ENCODE measurements around the gene NTRK3. TPM values are rescaled to one million over a fixed set of nuclear protein-coding genes. Genes with fewer than 3 reads are reported as not detected.
"Not testable (repeated sequence)": the region's sequence is repeated elsewhere in the genome, so short reads cannot be mapped to it uniquely, and the experiment has no call there.

Gene NTRK3
- total RNA-seq, 1 experiment from 2014 or later: 1.3 TPM

DNA sequence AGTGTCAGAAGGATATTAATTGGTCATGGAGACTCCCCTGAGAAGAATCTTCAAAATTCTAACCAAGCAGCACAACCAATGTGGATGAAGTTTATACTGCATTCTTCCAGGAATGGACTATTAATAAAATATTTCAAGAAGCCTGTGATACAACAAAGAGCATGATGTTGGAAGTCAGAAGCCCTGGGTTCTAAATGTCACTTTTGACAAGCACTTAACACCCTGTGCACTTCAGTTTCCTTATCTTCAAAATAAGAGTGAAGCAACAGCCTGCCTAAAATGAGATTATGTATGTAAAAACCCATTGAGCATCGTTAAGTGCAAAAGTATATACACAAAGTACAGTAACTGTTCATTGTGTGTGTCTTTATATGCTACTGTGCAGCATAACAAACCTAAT lies 369.4 kb downstream of the NTRK3 start:
- DNase-seq (ENCODE audit: low read depth): no peak

DNA sequence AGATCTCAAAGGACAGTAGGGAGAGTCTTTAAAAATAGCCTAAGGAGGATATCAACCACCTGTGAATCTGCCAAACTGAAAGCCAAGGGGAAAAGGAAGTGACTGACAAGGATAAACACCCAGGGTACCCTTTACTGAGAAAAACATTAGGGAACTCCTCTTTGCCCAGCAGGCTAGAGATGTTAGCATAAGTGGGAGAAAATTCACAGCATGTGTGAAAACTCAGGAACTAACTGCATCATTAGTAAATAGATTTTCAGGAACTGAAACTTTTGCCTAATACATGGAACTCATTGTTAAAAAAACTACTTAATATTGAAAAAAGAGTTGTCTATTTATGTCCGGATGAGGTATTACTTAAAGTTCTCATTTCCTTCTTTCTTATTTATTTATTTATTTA lies 375.5 kb downstream of the NTRK3 start:
- no peak for DNase-seq (ENCODE audit: low read depth)

DNA sequence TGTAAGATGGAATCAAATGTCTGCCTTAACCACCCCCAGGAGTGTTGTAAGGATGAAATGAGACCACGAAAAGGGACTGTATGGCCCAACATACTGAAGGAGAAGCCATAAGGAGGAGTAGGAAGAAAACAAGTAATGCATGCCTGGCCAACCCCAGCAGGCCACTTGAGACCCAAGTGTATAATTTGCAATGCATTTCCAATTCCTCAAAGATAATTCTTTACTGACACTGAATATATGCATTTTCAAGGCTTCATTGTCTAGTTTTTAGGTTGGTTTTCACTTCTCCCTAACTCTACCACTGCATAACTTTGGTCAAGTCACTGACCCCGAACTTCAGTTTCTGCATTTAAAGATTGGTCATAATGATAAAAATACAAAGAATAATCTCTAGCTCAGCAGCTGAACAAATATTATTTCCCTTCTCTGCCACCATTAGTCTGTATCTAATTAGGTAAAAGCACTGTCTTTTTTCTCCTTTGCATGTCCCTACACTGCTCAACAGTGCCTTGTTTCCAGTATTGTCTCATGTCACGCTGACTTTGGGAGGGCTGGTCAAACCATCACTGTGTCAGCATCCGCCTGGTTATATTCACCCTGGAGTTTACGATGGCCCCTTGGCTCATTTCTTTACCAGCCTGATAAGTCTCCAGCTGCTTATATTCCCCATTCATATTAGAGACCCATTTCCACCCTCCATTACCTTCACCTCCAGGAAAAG lies 378.6 kb downstream of the NTRK3 start:
- no peak for DNase-seq (ENCODE audit: low read depth)

DNA sequence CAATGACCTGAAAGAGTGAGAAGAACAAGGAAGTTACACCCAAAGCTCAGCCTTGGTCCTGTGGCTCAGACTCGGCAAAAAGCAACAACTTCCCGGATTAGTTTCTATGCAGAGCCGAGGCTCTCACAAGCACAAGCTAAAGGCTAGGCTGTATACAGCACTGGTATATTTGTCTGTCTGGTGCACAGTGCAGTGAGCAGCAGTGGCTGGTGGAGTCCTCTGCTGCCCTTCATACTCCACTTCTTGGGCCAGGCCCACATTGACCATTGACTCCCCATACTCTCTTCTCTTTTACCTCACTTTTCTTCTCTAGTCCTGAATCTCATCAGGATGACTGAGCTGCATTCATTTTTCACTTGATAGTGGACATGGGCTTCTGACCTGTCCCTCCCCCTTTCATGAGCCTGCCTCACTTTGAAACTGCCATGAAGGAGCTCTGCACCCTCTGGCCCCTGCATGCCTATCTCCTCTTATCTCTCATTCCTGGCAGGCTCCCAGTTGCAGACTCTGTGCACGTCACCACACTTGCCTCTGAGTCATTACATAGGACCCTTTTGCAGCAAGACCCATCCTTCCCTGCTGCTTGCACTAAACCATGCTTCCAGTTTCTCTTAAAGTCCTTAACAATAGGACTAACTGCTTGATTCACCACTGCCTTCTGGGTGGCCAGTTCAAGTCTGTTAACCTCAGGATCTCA lies 379.3 kb downstream of the NTRK3 start:
- DNase-seq (ENCODE audit: low read depth): peak; percentile 93

DNA sequence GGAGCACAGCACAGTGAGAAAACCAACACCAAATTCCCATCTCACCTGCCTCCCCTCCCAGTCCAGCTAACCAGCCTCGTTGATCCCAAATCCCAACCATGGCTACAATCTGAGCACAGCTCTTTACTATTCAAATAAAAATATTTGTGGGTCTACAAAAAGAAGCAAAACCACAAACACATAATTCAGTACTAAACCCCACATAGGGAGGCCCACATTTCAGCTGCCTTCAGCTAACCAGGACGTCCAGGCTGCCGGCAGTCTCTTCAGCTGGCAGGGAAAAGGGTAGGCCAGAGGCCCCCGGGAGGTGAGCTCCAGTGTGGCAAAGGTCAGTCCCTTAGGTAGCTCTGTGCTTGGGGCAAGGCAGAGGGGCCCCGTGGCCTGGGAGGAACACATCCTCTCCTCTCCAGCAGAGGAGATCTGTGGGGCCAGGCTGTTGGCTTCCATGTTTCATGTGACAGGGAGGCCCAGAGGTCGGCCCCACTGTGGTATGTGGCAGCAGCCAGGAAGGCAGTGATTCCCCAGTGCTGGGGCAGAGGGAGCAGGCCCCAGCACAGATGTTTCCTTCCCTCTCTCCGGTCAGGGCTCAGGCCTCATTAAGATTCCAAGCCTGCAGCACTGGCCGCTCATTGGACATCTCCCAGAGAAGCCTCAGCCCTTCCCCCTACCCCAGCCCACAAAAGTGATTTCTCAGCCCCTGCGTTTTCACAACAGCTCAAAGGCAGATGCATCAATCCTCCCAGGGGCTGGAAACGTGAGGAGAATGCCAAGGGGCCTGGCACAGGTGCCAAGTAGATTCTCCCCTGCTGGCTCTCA lies 381.4 kb downstream of the NTRK3 start:
- DNase-seq (ENCODE audit: low read depth): peak; percentile 88

DNA sequence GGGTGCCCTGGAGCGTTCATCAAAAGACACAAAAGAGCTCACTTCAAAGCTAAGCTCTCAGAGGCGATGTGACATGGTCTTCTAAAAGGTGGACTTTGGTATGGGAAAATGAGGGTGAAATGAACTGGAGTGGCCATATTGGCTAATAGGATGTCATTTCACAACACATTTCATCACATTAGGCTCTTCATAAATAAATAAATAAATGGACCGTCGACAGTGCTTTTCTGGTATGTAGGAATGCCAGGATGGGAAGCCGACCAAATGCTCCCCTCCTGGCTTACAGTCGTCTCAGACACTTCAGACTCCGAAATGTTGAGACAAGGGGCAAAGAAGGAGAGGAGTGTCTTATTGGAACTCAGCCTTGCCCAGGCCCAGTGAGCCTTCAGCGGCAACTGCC lies 383.0 kb downstream of the NTRK3 start:
- DNase-seq (ENCODE audit: low read depth): no peak

DNA sequence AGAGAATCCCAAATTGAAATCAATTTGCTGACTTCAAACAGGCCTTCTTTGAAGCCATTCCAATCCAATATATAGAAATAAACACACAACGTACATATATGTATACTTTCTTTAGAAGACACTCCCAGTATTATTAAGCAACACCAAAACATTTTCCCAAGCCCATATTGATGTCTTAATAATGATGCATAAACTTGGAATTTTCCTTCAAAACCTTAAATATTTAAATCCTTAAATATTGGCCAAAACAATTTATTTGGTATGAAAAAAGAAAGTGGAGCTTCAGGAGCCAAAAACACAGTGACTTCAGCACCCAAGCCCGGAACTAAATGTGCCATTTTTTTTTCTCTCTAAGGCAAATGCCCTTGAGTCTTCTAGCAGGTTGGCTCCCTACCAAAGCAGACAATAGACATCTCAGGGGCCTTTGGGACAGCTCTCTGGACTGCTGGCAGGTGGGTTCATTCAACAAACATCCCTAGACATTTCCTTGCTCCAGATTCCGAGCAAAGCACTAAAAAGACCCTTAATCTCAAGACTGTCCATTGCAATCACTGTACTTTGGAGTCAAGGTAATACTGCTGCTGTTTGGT lies 384.7 kb downstream of the NTRK3 start:
- DNase-seq (ENCODE audit: low read depth): no peak

DNA sequence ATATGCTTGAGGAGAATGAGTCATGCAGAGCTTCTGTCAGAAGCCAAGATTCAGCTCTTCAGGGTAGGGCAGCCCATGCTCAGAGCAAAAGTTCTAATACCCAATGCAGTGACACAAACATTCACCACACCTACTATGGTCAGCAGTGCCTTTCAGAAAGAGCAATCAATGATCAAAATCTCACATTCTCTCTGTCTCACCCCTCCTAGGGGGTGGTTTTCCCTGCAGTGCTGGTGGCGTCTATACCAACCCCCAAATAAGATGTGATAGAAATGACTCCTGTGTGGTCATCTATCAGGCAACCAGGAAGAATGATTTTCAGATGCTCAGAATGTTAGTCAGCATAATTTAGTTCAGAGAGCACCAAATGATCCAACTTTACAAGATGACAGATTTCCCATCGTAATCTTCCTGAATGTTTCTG lies 385.3 kb downstream of the NTRK3 start:
- peak; percentile 42 for DNase-seq (ENCODE audit: low read depth)

DNA sequence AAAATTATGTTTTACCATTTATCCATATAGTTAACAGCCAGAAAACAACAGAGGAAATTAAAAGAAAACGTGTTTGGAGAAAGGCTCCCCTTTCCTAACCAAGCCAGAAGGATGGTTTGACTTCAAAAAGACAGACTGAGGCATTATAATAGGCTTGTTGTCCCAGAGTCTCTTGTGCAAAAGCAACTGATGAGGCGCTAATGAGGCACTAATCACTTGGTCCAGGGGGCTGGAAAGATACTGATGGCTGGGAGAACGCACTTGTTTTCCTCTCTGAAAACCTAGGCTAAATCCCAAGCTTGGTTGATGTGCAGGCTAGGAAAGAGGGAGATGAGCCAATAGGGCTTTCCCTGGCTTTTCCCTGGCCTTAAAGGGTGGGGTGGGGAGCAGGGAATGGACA lies 389.6 kb downstream of the NTRK3 start:
- DNase-seq (ENCODE audit: low read depth): no peak

DNA sequence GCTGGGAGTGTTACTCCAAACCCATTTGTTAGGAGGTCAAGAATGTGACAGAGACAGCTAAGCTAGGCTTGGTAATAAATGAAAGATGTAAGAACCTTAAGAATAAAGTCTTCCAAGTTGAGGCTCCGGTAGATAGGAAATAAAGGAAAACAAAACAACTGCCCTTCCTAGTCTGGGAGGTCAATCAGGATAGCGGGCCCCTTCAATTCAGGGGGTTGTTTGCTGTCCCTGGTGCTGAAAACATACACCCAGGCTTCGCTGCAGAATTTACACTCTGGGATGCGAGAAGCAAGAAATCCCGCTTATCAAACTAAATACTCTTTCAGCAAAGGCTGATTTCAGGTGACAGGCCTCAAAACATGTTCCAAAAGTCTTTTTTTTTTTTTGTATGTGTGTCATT lies 393.4 kb downstream of the NTRK3 start:
- peak; percentile 44 for DNase-seq (ENCODE audit: low read depth)

DNA sequence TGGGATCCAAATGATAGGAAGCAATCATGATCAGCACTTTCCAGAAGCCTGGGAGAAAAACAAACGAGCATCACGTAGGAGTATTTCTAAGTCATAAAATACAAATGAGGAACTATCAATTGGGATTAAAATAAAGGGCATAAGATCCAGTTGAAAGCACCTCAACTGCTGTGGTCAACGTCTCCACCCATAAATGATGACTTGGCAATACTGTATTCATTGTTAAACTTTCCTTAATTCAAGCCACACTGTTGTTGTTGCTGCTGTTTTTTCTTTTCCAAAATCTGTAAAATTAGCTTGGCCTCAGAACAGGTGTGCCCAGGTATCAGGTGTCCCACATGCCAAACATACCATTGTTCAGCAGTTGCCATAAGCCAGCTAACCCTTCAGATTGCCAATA lies 395.8 kb downstream of the NTRK3 start:
- no peak for DNase-seq (ENCODE audit: low read depth)

DNA sequence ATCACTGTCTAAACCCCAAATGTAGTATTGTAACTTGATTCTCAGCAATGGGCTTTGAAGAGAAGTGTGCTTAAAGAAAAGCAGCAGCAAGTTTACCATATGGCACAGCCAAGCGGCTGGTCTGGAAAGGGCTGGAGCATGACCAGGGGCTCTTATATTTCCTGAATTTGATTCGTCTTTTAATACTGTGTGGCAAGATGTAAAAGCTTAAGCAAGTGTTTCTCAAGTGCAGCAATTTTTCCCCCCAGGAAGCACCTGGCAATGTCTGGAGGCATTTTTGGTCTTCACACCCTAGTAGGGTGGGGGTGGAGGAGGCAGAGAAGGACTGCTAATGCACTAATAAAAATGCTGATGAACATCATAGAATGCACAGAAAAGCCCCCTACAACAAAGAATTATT lies 397.9 kb downstream of the NTRK3 start:
- no peak for DNase-seq (ENCODE audit: low read depth)

DNA sequence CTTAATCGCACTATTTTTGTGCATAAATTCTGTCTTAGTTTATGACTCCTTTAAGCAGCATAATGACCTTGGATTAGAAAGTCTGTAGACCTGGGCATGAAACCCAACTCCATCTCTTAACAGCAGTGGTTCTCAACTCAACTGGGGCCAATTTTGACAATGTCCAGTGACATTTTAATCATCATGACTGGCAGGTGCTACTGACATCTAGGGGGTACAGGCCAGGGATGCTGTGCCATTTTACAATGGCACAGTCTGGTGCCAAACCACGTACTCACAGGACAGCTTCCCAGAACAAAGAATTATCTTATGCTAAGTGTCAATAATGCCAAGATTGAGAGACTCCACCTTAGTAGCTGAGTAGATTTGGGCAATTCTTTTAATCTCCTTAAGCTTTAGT lies 405.0 kb downstream of the NTRK3 start:
- no peak for DNase-seq (ENCODE audit: low read depth)

DNA sequence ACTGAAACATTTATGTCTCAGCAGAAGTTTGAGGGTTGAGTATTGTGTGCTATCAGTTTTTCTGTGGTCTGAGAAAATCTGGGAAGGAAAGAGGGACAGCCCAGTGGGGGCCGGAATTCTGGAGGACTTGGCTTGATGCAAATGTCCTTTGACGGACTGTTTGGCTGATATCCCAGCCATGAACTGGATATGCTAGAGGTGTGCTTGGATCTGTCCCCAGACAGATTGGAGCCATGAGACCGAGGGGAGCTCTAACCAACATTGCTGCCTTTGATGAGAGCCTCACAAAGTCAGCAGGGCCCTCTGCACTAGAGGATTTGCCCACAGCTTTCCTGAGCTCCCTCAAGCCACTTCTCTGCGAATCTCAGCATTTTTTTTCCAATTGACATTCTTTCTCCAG lies 405.6 kb downstream of the NTRK3 start:
- peak; percentile 21 for DNase-seq (ENCODE audit: low read depth)

DNA sequence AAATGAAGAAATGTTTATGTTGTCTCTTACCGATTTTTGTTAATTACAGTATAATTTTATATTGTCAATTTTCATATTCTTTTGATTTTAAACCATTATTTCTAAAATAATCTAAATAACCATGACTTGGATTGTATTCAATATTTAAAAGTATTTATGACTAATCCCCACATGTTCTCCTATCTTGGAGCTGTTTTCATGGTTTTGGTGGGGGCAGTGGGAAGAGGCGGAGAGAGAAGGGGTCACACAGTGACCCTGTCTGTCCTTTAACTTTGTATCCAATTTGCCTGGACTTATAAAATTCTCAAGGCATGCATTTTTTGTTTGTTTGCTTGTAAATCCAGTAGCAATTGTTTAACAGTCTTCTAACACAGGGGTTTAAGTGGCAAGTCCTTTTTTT lies 407.4 kb downstream of the NTRK3 start:
- no peak for DNase-seq (ENCODE audit: low read depth)

DNA sequence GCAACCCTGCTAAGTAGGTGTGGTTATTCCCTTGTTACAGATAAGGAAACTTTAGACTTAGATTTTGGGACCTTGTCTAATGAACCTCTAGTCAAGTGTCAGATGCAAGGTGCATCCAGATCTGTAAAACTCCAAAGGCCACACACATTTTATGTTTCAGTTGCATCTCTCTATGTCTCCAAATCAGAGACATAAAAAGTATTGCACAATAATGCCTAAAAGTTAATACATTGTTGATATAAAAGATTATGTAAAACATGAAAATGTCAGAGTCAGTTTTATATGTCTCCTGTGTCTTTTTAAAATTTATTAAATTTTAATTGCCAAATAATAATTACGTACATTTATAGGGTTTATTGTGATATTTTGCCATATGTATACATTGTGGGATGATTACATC lies 408.5 kb downstream of the NTRK3 start:
- no peak for DNase-seq (ENCODE audit: low read depth)

DNA sequence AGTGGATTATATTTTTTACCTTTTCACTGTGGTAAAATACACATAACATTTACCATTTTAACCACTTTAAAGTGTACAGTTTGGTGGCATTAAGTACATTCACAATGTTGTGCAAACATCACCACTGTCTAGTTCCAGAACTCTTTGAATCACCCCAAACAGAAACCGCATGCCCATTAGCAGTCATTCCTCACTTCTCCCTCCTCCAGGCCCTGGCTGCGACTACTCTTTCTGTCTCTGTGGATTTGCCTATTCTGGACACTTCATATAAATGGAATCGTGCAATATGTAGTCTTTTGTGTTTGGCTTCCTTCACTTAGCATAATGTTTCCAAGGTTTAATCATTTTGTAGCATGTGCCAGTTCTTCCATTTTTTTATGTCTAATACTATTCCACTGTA lies 409.8 kb downstream of the NTRK3 start:
- DNase-seq (ENCODE audit: low read depth): peak; percentile 26

DNA sequence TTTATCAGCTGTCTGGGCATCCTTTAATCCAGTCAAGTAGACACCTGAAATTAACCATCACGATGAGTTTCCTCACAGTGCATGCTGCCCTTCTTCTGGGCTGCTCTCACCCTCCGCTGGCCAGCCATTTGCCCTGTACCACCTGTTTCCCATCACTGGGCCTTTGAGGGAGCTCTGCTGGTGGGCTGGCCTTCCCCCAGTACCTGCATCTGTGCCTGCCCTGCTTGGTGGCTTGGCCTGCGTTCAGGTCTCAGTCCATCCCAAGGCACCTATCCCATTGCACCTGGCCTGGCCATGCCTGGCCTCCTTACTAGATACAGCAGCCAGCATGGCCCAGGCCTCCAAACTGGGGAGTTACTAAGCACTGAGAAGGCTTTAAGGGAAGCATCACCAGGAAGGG lies 413.2 kb downstream of the NTRK3 start:
- DNase-seq (ENCODE audit: low read depth): no peak

DNA sequence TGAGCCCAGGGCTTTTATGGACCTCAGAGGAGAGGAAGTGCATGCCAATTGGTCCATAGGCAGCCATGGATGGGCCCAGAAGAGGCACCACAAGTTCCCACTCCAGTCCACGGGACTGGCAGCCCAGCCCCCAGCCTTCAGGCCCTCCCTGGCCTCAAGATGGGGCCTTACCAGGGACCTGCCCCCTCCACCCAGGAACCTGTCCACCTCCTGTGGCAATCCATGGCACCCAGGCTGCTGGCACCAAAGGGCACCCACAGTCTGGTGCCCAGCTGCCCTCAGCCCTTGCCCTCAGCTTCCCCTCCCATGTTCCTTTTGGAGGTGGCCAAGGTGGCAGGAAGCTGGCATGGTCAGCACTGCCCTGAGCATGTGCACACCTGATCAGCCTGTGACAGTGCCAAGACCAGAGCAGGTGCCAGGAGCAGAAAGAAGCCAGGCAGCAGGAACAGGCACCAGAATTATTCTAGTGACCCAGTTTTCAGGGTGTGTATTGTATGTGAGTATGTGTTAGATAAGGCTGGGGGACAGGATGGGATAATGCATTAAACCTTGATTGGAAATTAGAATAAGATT lies 415.0 kb downstream of the NTRK3 start:
- no peak for DNase-seq (ENCODE audit: low read depth)

DNA sequence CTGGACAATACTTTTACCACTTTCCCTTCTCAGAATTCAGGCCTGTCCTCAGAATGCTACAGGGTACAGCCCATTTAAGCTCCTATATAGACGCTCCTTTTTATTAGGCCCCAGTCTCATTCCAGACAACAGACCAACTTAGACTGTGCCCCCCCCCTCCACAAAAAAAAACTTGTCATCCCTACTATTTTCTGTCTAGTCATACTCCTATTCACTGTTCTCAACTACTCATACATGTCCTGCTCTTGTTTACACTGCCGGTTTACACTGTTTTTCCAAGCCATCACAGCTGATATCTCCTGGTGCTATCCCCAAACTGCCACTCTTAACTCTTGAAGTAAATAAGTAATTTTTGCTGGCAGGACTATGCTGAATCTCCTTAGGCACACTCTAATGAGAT lies 420.7 kb downstream of the NTRK3 start:
- DNase-seq (ENCODE audit: low read depth): not testable (repeated sequence)

DNA sequence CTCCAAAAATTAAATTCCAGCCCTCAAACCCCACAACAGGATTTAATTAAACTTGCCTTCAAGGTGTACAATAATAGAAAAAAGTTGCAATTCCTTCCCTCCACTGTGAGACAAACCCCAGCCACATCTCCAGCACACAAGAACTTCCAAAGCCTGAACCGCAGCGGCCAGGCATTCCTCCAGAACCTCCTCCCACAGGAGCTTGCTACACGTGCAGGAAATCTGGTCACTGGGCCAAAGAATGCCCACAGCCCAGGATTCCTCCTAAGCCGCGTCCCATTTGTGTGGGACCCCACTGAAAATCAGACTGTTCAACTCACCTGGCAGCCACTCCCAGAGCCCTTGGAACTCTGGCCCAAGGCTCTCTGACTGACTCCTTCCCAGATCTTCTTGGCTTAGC lies 423.2 kb downstream of the NTRK3 start:
- peak; percentile 64 for DNase-seq (ENCODE audit: low read depth)
